HG03354 (cell line): ENCODE results near the gene IFRD1.
"Not testable (repeated sequence)": the region's sequence is repeated elsewhere in the genome, so short reads cannot be mapped to it uniquely, and the experiment has no call there.

Source experiments
- ATAC-seq: cut with Tn5 transposase; IDR thresholded peaks from one replicate; pipeline ENCODE4 v1.9.1; 2021; ENCODE audit warnings: mild to moderate bottlenecking; ENCODE audit not compliant: unreplicated experiment, poor library complexity, severe bottlenecking

IFRD1 gene

DNA sequence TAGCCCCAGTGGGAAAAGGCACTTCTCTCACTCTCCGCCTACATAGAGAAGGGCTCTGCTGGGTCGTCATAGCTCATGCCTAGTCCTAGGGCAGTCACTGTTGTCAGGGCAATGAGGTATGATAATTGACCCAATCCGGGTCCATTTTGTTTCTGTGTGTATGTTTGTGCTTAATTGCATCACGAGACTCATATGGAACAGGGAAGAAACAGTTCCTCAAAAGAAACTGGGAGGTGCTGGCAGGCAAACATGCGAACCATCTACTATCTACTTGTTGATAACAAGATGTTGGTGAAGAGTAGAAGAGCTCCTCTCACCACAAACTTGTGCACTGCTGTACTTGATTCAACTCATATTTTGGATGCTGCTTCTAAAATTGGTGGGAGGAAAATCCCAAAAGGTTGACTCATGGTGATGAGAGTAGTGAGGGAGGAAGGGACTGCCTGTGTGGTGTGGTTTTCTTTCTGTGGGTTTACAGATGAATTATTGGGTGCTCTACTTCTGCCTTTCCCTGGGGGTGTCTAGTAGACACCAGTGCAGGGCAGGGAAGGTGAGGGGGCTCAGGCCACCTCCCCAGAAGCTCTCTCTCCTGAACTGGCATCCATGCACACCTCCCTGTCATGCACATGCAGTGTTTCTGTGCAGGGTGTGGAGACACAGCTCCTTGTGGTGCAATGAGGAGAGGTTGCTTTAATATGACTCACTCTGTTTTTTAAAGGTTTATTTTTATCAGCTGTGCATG is 59.9 kb downstream of the IFRD1 start:
- ATAC-seq = no peak

DNA sequence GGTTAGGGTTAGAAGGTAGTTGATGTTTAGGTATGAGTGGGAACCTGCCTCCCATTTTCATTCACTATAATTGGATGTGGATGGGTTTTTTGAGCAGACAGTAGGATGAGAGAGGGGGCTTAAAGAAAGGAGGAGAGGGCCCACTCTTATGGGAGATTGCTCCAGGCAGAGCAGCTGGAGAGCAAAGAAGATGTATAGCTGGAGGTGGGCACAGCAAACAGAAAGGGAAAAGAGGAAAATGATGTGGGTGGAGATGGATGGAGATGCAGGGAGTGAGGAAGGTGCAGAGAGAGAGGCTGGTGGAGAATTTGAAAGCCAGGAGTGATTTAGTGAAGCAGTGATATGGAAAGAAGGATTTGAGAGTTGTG is 60.5 kb downstream of the IFRD1 start:
- no peak for ATAC-seq

DNA sequence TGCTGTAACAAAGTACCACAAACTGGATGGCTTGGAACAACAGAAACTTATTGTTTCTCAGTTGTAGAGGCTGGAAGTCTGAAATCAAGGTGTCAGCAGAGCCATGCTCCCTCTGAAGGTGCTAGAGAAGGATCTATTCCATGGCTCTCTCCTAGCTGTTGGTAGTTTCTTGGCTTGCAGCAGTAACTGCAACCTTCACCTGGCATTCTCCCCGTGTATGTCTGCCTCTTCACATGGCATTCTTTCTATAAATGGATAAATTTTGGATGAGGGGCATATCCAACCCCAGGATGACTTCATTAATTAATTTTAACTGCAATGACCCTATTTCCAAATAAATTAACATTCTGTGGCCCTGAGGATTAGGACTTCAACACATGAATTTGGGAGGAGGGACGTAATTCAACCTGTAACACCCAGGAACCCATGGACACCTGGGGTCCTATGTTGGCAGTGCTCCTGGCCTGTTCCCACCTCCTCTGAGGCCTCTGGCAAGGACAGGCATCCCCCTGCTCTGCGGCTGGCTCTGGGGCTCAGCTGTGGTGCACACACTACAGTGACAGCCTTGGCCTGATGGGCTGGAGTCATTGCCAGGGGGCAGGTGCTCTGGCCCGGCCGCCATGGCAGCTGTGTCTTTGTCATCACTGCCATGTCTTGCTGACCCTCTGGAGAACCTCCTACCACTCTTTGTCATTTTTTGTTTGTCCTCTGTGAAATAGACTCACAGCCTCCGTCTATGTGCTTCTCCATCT is 61.4 kb downstream of the IFRD1 start:
- ATAC-seq = no peak

GRCh38 chr7:112512451-112513210 is 62.4 kb downstream of the IFRD1 start:
- ATAC-seq = no peak

- no peak for ATAC-seq
Observed at GRCh38 chr7:112515989-112516388, 65.7 kb downstream of the IFRD1 start.

DNA sequence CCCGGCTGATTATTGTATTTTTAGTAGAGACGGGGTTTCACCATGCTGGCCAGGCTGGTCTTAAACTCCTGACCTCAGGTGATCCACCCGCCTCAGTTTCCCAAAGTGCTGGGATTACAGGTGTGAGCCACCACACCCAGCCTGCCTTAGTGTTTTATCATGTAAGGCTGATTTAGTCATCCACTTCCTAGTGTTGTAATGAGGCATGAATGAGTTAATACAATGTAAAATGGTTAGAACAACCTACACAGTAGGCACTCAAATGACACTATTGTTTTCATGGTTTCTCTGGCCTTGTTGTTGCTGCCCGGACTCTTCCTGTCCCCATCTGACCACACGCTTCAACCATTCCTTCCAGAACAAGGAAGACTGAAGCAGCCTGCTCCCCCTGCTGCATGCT is 66.2 kb downstream of the IFRD1 start:
- not testable (repeated sequence) for ATAC-seq

DNA sequence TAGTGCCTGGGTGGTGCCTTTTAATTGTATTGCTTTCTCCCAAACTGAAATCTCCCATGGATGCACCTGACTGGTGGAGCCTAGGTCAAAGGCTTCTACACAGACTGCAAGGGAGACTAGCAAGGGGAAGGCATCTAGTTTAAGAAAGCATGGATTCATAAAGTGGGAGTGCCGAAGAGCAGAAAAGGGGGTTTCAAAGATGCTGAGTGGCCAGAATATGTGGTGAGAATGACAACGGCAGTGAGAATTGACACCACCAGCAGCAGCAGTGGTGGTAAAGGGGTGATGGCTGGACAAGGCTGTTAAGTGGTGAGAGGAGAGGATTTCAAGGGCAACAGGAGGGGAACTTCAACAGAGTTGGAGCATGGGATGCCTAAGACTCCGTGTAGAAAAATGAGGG is 67.2 kb downstream of the IFRD1 start:
- no peak for ATAC-seq

DNA sequence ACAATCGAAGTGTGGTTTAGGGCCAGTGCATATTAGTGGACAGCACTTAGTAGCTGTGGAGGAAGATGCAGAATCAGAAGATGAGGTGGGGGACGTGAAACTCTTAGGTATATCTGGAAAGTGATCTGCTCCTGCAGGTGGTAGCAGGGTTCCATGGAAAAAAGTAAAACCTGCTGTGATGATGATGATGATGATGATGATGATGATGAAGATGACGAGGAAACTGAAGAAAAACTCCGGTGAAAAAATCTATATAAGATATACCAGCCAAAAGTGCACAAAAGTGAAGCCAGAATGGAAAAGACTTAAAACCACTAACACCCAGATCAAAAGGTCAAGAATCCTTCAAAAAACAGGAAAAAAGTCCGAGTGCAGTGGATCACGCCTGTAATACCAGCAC is 70.5 kb downstream of the IFRD1 start:
- ATAC-seq = no peak

- no peak for ATAC-seq
Observed at GRCh38 chr7:112521942-112522341, 71.7 kb downstream of the IFRD1 start.

DNA sequence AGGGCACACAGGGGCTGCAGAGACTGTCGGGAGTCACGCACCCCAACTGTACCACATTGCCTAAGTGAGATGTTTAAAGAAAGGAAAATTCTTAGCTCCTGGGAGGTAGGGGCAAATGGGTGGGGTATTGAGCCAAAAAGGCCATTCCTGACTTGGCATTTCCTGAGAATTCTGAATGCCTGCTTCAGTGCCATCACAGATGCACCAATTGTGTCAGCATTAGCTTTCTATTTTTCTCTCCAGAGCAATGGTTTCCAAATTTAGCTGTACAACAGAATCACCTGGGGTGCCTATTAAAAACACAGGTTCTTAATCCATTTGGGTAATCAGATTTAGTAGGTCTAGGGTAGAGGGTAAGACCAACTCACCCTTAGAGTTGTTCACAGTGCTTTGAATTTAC is 73.6 kb downstream of the IFRD1 start:
- ATAC-seq = no peak
